Measurements from ENCODE around the gene SUFU.

- no peak for TF ChIP-seq ZNF274 (IDR thresholded peaks at IDR 0.05; ENCODE audit: low read depth, low read length)
- TF ChIP-seq YY1 (IDR thresholded peaks at IDR 0.05; ENCODE audit: insufficient read depth, insufficient read length), result no peak
Observed at GRCh38 chr10:102656026-102656425, 152.3 kb downstream of the SUFU start.
